Measurements from ENCODE around the gene TMEM59L. TPM values are rescaled to one million over a fixed set of nuclear protein-coding genes. Genes with fewer than 3 reads are reported as not detected.
A peak's percentile ranks its signal among the peaks of the same experiment; 100 is the strongest.

TMEM59L gene
- total and polyA plus RNA-seq, 2 donors (not counting 1 experiment from before 2014, with no cell fraction given), result not detected

- no peaks in the 10 kb centered on the region for H4K20me1 ChIP-seq (ENCODE audit: control insufficient read depth, insufficient read depth, low read length, poor library complexity, severe bottlenecking)
- H3K4me3 ChIP-seq (ENCODE audit: control extremely low read depth in 1 of 5, extremely low read depth in 1 of 5, insufficient read depth in 1 of 5, low read depth in 2 of 5, low read length in 4 of 5), result no peak overlapping the region
- H3K4me3 Mint-ChIP-seq, result no peak overlapping the region
- no peak overlapping the region for H2AFZ ChIP-seq (ENCODE audit: insufficient read depth, low read depth, low read length, poor library complexity, severe bottlenecking)
- CTCF ChIA-PET, result interaction anchor here (1.1 to 6.3 kb wide), 2 partner anchors 214 to 251 kb away, joined by 3 to 47 read pairs; no protein-coding TSS in a partner anchor
- no peaks in the 10 kb centered on the region for H3K79me2 ChIP-seq (ENCODE audit: control insufficient read depth, insufficient read depth, low read length)
- TF ChIP-seq CTCF (IDR thresholded peaks at IDR 0.05), result no peak
- TF ChIP-seq EZH2 (IDR thresholded peaks at IDR 0.05; ENCODE audit: borderline replicate concordance, insufficient read depth, low read depth, low read length, poor library complexity, severe bottlenecking), result no peak
- ATAC-seq (ENCODE audit: low read depth), result no peak
- no peaks in the 10 kb centered on the region for H3K9me3 ChIP-seq (ENCODE audit: control extremely low read depth in 1 of 3, control insufficient read depth in 2 of 3, insufficient read depth in 1 of 3, low read length in 2 of 3)
- intact Hi-C loops (cut with micrococcal nuclease), result no loop called here
- POLR2A ChIA-PET, result no interaction called here
- H3K27ac Mint-ChIP-seq, result no peak overlapping the region
- peak; percentile 35 for DNase-seq
- H3K9me3 Mint-ChIP-seq (ENCODE audit: insufficient read depth), result no peaks in the 10 kb centered on the region
- H3K4me2 ChIP-seq (replicated peaks; ENCODE audit: low read depth, low read length, poor library complexity, severe bottlenecking), result peak overlapping the region; percentile 36
- no peak overlapping the region for H3K9ac ChIP-seq (ENCODE audit: low read length)
- no peak overlapping the region for H3K27ac ChIP-seq (ENCODE audit: low read length in 2 of 2)
- peaks cover 14% of the 10 kb centered on the region for H3K27me3 Mint-ChIP-seq
- H3K36me3 ChIP-seq (replicated peaks in 1 of 2; ENCODE audit: control extremely low read depth in 1 of 2, control insufficient read depth in 1 of 2, extremely low read depth in 1 of 2, insufficient read depth in 2 of 2, low read length in 1 of 2), result no peaks in the 10 kb centered on the region
- H3K27me3 ChIP-seq (replicated peaks in 1 of 4; ENCODE audit: control extremely low read depth in 1 of 4, control insufficient read depth in 3 of 4, insufficient read depth in 4 of 4, low read length in 3 of 4), result peaks cover 0 to 39% (median 9%) of the 10 kb centered on the region in 4 experiments
- WGBS (ENCODE audit: insufficient coverage), result 14% methylated on average over 14 of the region's 21 CpGs
- H3K4me1 ChIP-seq (ENCODE audit: control insufficient read depth in 2 of 2, insufficient read depth in 2 of 2, low read length in 2 of 2), result peaks cover 12 to 26% of the 10 kb centered on the region in 2 donors
- peaks cover 16% of the 10 kb centered on the region for H3K4me1 Mint-ChIP-seq
Measured at GRCh38 chr19:18596752-18597157, 15.9 kb upstream of the TMEM59L start.

DNA sequence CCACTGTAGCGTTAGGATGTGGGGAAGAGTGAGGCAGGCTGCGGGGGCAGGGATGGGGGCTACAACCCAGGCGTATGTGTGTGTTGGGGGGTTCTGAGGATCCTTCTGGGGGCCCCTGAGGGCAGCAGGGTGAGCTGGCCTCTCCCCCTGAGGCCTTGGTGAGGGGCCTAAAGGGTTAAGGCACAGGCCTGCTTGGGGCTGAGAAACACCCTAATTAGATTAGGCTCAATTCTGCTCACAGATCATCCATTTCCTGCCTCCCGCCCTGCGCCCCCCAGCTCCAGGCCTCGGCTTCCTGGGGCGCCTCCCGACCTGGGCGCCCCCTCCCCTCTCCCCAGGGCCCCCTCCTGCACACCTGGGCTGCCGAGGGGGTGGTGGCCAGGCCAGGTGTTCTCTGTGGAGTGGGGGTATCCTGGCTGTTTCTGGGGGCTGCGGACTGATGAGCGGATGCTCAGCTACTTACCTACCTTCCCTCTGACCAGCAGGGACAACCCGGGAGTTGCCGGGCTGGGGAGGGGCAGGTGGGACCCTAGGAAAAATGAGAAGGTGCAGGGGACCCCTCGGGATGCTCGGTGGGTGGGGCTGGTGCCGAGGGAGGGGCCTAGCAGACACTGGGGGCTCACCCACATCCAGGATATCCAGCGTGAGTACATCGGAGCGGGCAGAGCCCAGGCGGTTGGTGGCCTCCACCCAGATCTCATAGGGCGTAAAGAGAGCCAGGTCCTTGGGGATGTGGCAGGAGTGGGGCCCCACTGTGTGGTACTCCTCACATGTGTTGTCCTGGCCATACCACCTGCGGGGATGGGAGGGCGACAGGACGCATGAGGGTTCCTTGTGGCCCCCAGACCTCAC, 14.6 kb upstream of the TMEM59L start:
- no peak overlapping the region for H3K9ac ChIP-seq (ENCODE audit: low read length)
- H3K79me2 ChIP-seq (ENCODE audit: control insufficient read depth, insufficient read depth, low read length), result no peaks in the 10 kb centered on the region
- no peak overlapping the region for H3K27ac ChIP-seq (ENCODE audit: low read length in 2 of 2)
- ChIA-PET POLR2A (interaction anchor here (1.3 kb wide), 1 partner anchor 9 kb away, joined by 3 read pairs; the partner anchor contains the start of gene REX1BD), CTCF (no interaction called here)
- Mint-ChIP-seq H3K4me1 (peaks cover 17% of the 10 kb centered on the region), H3K4me3 (no peak overlapping the region), H3K27ac (no peak overlapping the region), H3K9me3 (ENCODE audit: insufficient read depth) (no peaks in the 10 kb centered on the region), H3K27me3 (peaks cover 24% of the 10 kb centered on the region)
- no peak overlapping the region for H3K4me3 ChIP-seq (ENCODE audit: control extremely low read depth in 1 of 5, extremely low read depth in 1 of 5, insufficient read depth in 1 of 5, low read depth in 2 of 5, low read length in 4 of 5)
- TF ChIP-seq CTCF (IDR thresholded peaks at IDR 0.05), result no peak
- no peak for TF ChIP-seq EZH2 (IDR thresholded peaks at IDR 0.05; ENCODE audit: borderline replicate concordance, insufficient read depth, low read depth, low read length, poor library complexity, severe bottlenecking)
- H3K9me3 ChIP-seq (ENCODE audit: control extremely low read depth in 1 of 3, control insufficient read depth in 2 of 3, insufficient read depth in 1 of 3, low read length in 2 of 3), result no peaks in the 10 kb centered on the region
- no peaks in the 10 kb centered on the region for H3K36me3 ChIP-seq (replicated peaks in 1 of 2; ENCODE audit: control extremely low read depth in 1 of 2, control insufficient read depth in 1 of 2, extremely low read depth in 1 of 2, insufficient read depth in 2 of 2, low read length in 1 of 2)
- H3K4me2 ChIP-seq (replicated peaks; ENCODE audit: low read depth, low read length, poor library complexity, severe bottlenecking), result no peak overlapping the region
- DNase-seq (no peak), ATAC-seq (ENCODE audit: low read depth) (no peak)
- H3K4me1 ChIP-seq (ENCODE audit: control insufficient read depth in 2 of 2, insufficient read depth in 2 of 2, low read length in 2 of 2), result peaks cover 12 to 26% of the 10 kb centered on the region in 2 donors
- peaks cover 0 to 48% (median 14%) of the 10 kb centered on the region in 4 experiments for H3K27me3 ChIP-seq (replicated peaks in 1 of 4; ENCODE audit: control extremely low read depth in 1 of 4, control insufficient read depth in 3 of 4, insufficient read depth in 4 of 4, low read length in 3 of 4)
- intact Hi-C loops (cut with micrococcal nuclease), result no loop called here
- no peaks in the 10 kb centered on the region for H4K20me1 ChIP-seq (ENCODE audit: control insufficient read depth, insufficient read depth, low read length, poor library complexity, severe bottlenecking)
- H2AFZ ChIP-seq (ENCODE audit: insufficient read depth, low read depth, low read length, poor library complexity, severe bottlenecking), result no peak overlapping the region
- 74% methylated on average over 11 of the region's 25 CpGs for WGBS (ENCODE audit: insufficient coverage)
